ENCODE data around the gene ABTB2.
A peak's percentile ranks its signal among the peaks of the same experiment; 100 is the strongest.

ABTB2 gene

GRCh38 chr11:34140149-34140548 is 217.7 kb downstream of the ABTB2 start:
- DNase-seq = no peak

- no peak for DNase-seq
Observed at GRCh38 chr11:34139346-34139745, 218.5 kb downstream of the ABTB2 start.

- no peak for DNase-seq
Observed at GRCh38 chr11:34136420-34136819, 221.4 kb downstream of the ABTB2 start.

- DNase-seq = no peak
Observed at GRCh38 chr11:34135439-34135838, 222.4 kb downstream of the ABTB2 start.

- DNase-seq = no peak
Observed at GRCh38 chr11:34134765-34135164, 223.0 kb downstream of the ABTB2 start.

GRCh38 chr11:34132261-34132965 is 225.4 kb downstream of the ABTB2 start:
- no peak for DNase-seq

- DNase-seq = no peak
Observed at GRCh38 chr11:34128824-34129223, 229.0 kb downstream of the ABTB2 start.

- peak; percentile 3 for DNase-seq
Observed at GRCh38 chr11:34126959-34127848, 230.6 kb downstream of the ABTB2 start.

- DNase-seq = no peak
Observed at GRCh38 chr11:34124885-34125668, 232.7 kb downstream of the ABTB2 start.

- DNase-seq = no peak
Observed at GRCh38 chr11:34120651-34121050, 237.2 kb downstream of the ABTB2 start.

GRCh38 chr11:34114471-34114870 is 243.3 kb downstream of the ABTB2 start:
- no peak for DNase-seq

- DNase-seq = no peak
Observed at GRCh38 chr11:34114014-34114413, 243.8 kb downstream of the ABTB2 start.

- DNase-seq = no peak
Observed at GRCh38 chr11:34111722-34112270, 246.0 kb downstream of the ABTB2 start.

GRCh38 chr11:34105957-34106504 is 251.8 kb downstream of the ABTB2 start:
- DNase-seq = no peak

GRCh38 chr11:34105079-34105956 is 252.5 kb downstream of the ABTB2 start, which contains the start of gene NAT10:
TSS of gene NAT10 (plus strand) at chr11:34105629. CDS start at chr11:34108226, 2,597 bp downstream.
- DNase-seq = peak; percentile 96

GRCh38 chr11:34104680-34105078 is 253.1 kb downstream of the ABTB2 start:
- DNase-seq = no peak

Measured in NCI-H226 (cell line).